ENCODE measurements around the gene KLF6.

The KLF6 gene

DNA sequence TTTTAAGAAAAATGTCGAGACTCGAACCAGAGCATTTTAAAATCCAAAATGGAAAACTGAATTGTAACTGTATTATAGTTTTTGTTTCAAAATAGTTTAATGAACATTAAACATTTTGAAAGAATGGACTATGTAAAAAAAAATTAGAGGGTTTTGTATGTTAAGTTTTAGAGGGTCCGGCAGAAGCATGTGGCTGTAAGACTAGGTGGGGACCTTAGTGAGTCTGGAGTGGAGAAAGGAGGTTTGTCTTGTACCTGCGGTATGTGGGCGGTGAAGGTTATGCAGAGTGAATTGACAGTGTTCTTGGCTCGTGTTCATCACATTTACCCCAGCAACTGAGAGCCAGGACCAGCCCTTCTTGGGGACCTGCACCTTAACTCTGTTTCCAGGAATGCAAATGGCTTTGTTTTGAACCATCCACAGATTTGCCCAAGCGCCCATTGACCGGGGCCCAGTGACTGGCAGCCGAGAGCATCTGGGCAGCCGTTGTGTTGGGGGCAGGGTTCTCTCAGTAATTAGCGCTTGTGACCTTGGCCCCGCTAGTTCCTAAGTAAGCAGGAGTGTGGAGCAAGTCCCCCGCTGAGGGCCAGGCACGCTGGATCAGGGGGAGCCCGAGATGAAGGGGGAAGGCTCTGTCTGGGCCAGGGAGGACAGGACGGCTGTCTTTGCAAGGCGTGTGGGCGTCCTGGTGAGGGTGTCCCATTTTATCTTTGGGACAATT, 1.4 kb upstream of the KLF6 start:
- DNase-seq, result no peak

DNA sequence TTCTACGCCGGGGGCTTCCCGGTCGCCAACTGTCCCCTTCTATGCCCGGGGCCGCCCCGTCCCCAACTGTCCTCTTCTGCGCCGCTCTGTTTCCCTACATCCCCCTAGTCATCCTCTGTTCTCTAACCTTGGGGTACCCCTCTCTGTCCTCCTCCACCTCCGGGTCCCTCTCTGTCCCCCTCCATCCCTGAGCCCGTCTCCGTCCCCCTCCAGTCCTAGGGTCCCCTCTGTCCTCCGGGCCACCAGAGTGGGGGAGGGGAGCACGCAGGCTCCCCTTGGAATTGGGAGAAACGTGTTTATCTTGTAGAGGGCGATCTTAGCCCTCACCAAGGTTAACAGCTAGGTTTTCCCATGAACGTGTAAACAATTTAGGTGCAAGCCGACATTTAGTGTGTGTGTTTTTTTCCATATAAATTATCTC, 852 bp upstream of the KLF6 start:
- peak; percentile 56 for DNase-seq

DNA sequence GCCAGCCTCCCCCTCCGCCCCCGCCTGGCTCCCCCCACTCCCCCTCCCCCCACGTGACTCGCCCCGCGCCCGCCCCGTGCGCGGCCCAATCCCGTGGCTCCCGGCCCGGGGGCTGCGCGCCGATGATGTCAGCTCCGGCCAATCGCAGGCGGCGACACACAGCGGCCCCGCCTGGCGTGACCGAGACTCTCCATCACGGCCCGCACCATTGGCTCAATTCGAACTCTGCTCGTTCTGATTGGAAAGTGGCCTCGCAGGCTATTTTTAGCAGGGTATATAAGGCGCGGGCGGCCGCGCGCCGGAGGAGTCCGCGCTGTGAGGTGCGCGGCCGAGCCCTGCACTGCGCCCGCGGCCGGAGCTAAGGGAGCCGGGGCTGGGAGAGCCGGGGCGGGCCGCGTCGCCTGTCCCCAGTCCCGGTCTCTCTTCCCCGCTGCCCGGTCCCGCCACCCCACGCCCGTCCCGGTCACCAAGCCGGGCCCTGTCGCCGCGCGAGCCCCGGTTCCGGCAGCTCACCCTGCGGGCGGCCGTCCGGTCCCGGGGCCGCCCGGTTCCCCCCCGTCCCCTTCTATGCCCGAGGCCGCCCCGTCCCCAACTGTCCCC, 342 bp upstream of the KLF6 start:
- peak; percentile 100 for DNase-seq

DNA sequence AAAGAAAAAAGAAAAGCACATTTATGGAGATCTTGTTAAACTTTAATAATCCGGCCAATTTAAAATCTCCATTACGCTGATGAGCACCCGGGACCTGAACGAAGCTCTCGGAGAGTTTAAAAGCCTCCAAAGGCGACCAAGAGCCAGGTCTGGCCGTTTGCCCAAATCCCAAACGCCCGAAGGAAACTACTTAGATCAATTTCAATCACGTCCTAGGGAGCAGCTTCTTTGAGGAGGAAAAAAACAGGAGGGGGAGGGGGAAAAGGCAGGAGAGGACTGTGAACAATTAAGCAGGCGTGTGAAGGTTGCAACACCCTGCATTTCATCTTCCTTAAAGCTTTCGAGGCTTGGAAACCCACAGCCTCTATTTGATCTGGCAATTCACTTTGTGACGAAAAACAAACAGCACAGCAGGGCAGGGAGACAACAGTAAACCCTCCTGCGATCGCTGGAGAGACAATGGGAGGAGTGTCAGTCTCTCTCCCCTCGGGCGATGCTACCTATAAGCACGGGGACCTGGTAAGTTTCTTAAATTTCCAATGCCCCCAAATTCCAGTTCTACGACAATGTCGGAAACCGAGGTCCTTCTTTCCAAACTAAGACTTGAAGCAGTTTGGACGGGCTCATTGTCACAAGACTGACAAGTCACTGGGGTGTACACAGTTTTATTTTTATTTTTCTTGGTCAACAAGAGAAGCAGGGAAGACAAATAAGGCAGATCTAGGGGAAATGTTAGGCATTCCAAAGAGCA, 1.2 kb downstream of the KLF6 start:
- peak; percentile 84 for DNase-seq

DNA sequence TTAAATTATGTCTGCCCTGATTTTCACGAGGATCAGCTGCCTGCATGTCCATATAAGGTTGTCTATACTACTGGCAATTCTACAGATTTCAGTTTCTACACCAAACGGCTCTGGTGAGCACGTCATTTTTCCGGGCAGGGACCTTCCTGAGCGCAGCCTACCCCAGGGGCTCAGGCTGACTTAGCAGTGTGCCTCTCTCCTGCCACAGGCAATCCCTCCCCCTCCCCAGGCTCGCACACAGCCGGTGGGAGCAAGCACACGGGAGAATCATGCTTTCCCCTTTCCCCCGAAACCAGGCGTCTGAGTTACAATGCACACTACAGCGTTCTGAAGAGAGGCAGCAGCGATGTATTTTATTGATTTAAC, 1.7 kb downstream of the KLF6 start:
- peak; percentile 89 for DNase-seq

GRCh38 chr10:3782451-3783315, 2.3 kb downstream of the KLF6 start:
- DNase-seq, result peak; percentile 80

- DNase-seq, result no peak
These were observed 2.9 kb downstream of the KLF6 start for GRCh38 chr10:3782146-3782450.

DNA sequence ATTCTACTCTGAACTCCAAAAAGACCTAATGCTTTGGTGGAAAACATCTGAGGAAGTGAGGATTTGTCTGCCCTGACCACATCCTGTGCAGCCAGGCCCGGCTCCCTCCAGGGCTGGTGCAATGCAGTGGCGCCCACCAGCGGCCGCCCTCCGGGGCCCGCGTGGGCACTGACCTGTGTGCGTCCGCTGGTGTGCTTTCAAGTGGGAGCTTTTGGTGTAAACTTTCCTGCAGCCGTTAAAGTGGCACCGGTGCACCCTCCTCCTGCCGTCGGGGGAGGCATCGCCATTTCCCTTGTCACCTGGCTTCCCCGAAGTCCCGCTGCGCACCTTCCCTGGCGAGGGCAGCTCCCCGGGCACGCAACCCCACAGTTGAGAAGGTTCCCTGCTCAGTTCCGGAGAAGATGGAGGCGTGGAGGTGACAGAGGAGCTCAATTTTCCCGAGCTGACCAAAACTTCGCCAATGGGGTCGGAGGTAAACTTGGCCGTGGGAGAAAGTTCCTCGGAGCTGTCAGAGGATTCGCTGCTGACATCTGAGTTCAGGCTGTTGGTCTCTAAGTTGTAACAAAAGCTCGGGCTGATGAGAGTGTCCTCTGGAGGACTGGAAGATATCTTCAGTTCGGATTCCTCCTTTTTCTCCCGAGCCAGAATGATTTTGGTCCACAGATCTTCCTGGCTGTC, 3.4 kb downstream of the KLF6 start:
- peak; percentile 65 for DNase-seq

DNA sequence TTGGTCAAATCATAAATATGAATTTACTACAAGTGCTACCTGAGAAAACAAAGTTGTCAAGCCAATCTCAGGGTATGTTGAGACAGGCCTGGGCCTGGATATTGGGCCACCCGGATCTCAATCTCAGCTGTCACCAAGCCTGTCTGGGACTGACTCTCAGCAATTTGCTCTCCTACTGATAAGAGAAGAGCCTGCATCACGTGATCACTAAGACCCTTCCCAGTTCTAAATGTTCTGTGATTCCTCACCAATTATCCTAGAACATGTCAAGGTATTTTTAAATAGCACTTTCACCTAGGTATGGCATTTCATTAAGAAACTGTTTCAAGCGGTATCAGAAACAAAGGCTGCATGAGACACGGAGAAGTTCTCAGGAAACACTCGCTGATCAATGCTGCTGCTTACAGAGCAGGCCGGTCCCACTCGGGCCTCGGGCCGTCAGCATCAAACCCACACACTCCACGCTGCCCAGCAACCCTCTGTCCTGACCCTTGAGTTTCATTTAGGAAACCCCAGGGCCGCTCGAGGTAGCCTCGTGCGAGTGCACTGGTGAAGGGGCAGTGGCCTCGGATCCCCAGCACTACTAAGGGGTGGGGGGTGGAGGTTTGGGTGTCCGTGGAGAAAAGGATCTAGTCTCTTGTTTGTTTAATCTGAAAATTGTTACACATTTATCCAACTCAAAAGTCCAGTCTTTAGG, 4.1 kb downstream of the KLF6 start:
- no peak for DNase-seq

GRCh38 chr10:3780021-3780770, 4.8 kb downstream of the KLF6 start:
- peak; percentile 50 for DNase-seq

DNA sequence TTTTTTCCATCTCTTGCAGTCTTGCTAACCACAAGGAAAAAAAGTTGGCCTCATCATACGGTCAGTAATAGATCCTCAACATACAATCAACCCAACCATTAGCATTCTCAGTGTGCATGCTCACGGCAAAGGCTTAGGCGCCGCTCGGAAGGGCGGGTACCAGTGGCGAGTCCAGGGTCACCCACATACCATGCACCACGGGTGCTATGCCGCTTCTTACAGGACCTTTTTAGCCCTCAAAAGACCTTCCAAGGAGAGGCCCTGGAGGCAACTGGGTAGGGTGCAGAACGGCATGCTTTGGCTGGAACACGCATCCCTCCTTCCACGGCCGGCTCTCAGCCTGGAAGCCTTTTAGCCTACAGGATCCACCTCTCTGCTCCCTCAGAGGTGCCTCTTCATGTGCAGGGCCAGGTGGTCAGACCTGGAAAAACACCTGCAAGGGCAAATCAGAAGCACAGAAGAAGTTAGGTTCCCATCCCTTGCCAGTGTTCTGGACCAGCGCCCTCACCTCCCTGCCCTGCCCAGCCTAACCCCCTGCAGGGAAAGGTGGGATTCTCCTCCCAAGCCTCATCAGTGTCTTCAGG, 5.8 kb downstream of the KLF6 start:
- peak; percentile 69 for DNase-seq

DNA sequence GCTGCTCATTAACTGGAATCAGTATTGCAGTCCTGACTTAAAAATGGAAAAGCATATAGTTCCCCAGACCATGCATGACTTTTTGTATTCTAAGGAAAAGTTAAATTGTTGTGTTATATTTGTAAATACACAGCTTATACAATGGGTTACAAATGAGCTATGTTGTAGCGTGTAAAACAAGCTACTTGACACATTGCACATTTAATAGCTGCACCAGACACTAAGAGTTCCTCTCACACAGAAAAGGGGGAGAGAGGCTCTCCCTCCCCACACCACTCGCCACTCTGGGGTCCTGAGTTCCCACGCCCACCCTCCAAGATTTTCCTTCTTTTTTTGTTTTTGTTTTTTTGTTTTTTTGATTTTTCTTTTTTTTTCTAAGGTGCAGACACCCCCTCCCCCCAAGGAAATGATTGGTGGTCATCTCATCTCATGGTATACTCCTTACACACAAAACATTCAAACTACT, 6.3 kb downstream of the KLF6 start:
- no peak for DNase-seq

GRCh38 chr10:3777981-3778691, 6.9 kb downstream of the KLF6 start:
- DNase-seq, result no peak

GRCh38 chr10:3776796-3777571, 8.0 kb downstream of the KLF6 start:
- DNase-seq, result peak; percentile 84

DNA sequence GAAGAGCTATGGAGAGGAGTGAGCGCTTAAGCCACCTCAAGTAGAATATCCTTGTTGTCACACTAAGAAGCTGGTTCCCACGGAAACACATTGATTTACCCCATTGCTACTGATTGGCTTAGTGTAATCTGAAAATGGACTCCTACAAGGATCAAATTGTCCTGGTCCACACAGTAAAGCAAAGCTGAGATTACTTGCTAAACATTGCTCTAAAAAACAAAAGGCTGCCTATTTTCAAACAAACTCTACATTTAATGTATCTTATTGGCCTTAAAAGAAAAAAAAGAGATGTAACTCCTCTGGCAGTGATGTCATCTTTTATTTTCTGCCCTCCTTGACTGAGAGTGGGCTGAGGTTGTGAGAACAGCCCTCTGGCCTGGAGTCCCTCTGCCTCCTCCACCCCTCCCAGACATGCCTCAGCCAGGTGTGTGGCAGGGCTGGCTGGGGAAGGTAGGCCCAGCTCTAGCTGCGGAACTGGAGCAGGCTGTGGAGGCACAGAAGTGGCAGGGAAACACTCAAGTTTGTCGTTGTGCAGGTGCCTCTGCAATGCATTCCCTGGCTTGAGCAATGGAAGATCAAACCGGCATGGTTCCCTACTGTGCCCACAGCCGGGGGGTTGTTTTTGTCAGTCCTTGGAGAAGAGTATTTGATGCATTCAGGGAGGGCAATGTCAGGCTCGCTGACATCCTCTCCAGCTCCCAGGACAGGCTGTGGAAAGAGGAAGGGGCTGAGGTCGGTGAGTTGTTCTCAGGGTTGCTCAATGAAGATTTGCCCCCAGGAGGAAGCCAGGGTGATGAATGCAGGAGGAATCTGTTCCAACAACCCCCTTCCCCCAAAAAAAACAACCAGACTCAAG, 9.1 kb downstream of the KLF6 start:
- DNase-seq, result peak; percentile 43

GRCh38 chr10:3774814-3775695, 10.0 kb downstream of the KLF6 start:
- DNase-seq, result peak; percentile 65
